ENCODE data around the gene ECHDC3.

The ECHDC3 gene

GRCh38 chr10:11787846-11788245 lies 45.7 kb downstream of the ECHDC3 start:
- no peak for DNase-seq

- DNase-seq: no peak
Observed at GRCh38 chr10:11789306-11789705, 47.1 kb downstream of the ECHDC3 start.

- no peak for DNase-seq
Observed at GRCh38 chr10:11789956-11790355, 47.8 kb downstream of the ECHDC3 start.

- DNase-seq: no peak
Observed at GRCh38 chr10:11793762-11794479, 51.7 kb downstream of the ECHDC3 start.

GRCh38 chr10:11794566-11794965 lies 52.4 kb downstream of the ECHDC3 start:
- DNase-seq: no peak

- no peak for DNase-seq
Observed at GRCh38 chr10:11795101-11795920, 53.1 kb downstream of the ECHDC3 start.

GRCh38 chr10:11796474-11796873 lies 54.3 kb downstream of the ECHDC3 start:
- DNase-seq: no peak

- no peak for DNase-seq
Observed at GRCh38 chr10:11797281-11797680, 55.1 kb downstream of the ECHDC3 start.

- DNase-seq: no peak
Observed at GRCh38 chr10:11797847-11798633, 55.9 kb downstream of the ECHDC3 start.

- no peak for DNase-seq
Observed at GRCh38 chr10:11798845-11799735, 56.9 kb downstream of the ECHDC3 start.

- DNase-seq: no peak
Observed at GRCh38 chr10:11799736-11800080, 57.5 kb downstream of the ECHDC3 start.

GRCh38 chr10:11804336-11804735 lies 62.2 kb downstream of the ECHDC3 start:
- DNase-seq: no peak

- DNase-seq: no peak
Observed at GRCh38 chr10:11805792-11806191, 63.6 kb downstream of the ECHDC3 start.

- DNase-seq: no peak
Observed at GRCh38 chr10:11806706-11807105, 64.5 kb downstream of the ECHDC3 start.

GRCh38 chr10:11808808-11809207 lies 66.6 kb downstream of the ECHDC3 start:
- no peak for DNase-seq

- no peak for DNase-seq
Observed at GRCh38 chr10:11810313-11810766, 68.2 kb downstream of the ECHDC3 start.

GRCh38 chr10:11810973-11811372 lies 68.8 kb downstream of the ECHDC3 start:
- no peak for DNase-seq

GRCh38 chr10:11813177-11813576 lies 71.0 kb downstream of the ECHDC3 start:
- no peak for DNase-seq

Measured in activated CD8-positive, alpha-beta memory T cell treated with anti-CD3 and anti-CD28 coated beads, Interleukin-2, amount 50 U/mL, for 48 hours (primary cell).